ENCODE data around the gene SLC26A2.

The SLC26A2 gene

GRCh38 chr5:149962601-149963300 lies 2.2 kb downstream of the SLC26A2 start:
- TF ChIP-seq, protein P1, sequence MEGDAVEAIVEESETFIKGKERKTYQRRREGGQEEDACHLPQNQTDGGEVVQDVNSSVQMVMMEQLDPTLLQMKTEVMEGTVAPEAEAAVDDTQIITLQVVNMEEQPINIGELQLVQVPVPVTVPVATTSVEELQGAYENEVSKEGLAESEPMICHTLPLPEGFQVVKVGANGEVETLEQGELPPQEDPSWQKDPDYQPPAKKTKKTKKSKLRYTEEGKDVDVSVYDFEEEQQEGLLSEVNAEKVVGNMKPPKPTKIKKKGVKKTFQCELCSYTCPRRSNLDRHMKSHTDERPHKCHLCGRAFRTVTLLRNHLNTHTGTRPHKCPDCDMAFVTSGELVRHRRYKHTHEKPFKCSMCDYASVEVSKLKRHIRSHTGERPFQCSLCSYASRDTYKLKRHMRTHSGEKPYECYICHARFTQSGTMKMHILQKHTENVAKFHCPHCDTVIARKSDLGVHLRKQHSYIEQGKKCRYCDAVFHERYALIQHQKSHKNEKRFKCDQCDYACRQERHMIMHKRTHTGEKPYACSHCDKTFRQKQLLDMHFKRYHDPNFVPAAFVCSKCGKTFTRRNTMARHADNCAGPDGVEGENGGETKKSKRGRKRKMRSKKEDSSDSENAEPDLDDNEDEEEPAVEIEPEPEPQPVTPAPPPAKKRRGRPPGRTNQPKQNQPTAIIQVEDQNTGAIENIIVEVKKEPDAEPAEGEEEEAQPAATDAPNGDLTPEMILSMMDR (conservative IDR thresholded peaks at IDR 0.05; ENCODE audit: low read depth, low read length): no peak
- no peak overlapping the region for H3K4me3 ChIP-seq (ENCODE audit: low read length)
- no peak for DNase-seq (ENCODE audit: low read depth)

GRCh38 chr5:149963729-149964128 lies 3.2 kb downstream of the SLC26A2 start:
- no peak for DNase-seq (ENCODE audit: low read depth)
- H3K4me3 ChIP-seq (ENCODE audit: low read length): no peak overlapping the region
- TF ChIP-seq, protein P1 (conservative IDR thresholded peaks at IDR 0.05; ENCODE audit: low read depth, low read length): no peak

- H3K4me3 ChIP-seq (ENCODE audit: low read length): no peak overlapping the region
- TF ChIP-seq, protein P1 (conservative IDR thresholded peaks at IDR 0.05; ENCODE audit: low read depth, low read length): no peak
- DNase-seq (ENCODE audit: low read depth): no peak
Observed at GRCh38 chr5:149966946-149967345, 6.4 kb downstream of the SLC26A2 start.

- no peak for DNase-seq (ENCODE audit: low read depth)
- H3K4me3 ChIP-seq (ENCODE audit: low read length): no peak overlapping the region
- TF ChIP-seq, protein P1 (conservative IDR thresholded peaks at IDR 0.05; ENCODE audit: low read depth, low read length): no peak
Observed at GRCh38 chr5:149969181-149969930, 8.8 kb downstream of the SLC26A2 start.

DNA sequence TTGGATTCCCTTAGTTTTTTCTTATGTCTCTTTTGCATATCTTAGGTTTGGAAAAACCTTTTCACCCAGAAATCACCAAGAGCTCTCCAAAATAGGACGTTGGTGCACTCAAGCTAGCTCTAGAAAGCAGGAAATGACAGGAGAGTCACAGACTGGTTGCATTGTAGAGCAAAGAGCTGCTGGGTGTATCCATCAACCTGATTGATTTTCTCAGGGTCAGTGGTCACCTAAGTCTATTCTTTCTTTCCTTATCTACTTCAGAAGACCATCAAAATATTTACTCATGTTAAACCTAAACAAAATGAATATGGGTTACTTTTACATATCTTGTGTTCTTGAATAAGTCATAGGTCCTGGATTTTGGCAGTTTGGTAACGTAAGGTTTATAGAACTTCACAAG lies 14.9 kb downstream of the SLC26A2 start:
- no peak overlapping the region for H3K4me3 ChIP-seq (ENCODE audit: low read length)
- DNase-seq (ENCODE audit: low read depth): no peak
- TF ChIP-seq, protein P1 (conservative IDR thresholded peaks at IDR 0.05; ENCODE audit: low read depth, low read length): no peak

GRCh38 chr5:149979896-149980295 lies 19.3 kb downstream of the SLC26A2 start:
- no peak for DNase-seq (ENCODE audit: low read depth)
- H3K4me3 ChIP-seq (ENCODE audit: low read length): no peak overlapping the region
- TF ChIP-seq, protein P1 (conservative IDR thresholded peaks at IDR 0.05; ENCODE audit: low read depth, low read length): no peak

DNA sequence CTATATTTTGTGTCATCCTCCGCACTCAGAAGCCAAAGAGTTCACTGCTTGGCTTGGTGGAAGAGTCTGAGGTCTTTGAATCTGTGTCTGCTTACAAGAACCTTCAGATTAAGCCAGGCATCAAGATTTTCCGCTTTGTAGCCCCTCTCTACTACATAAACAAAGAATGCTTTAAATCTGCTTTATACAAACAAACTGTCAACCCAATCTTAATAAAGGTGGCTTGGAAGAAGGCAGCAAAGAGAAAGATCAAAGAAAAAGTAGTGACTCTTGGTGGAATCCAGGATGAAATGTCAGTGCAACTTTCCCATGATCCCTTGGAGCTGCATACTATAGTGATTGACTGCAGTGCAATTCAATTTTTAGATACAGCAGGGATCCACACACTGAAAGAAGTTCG lies 20.6 kb downstream of the SLC26A2 start:
- DNase-seq (ENCODE audit: low read depth): no peak
- no peak overlapping the region for H3K4me3 ChIP-seq (ENCODE audit: low read length)
- TF ChIP-seq, protein P1 (conservative IDR thresholded peaks at IDR 0.05; ENCODE audit: low read depth, low read length): no peak
